DOHH2 (cell line): ENCODE results near the gene AHSP.
A peak's percentile ranks its signal among the peaks of the same experiment; 100 is the strongest.

ENCODE experiments used
- H3F3A ChIP-seq: fragments of 200-600 bp; sonication (generic), shearing (Covaris generic); 2 replicates; pipeline ENCODE4 v1.6.0; 2016; ENCODE audit warnings: antibody characterized with exemption, mild to moderate bottlenecking; ENCODE audit not compliant: control insufficient read depth, insufficient read depth
- H3K27ac ChIP-seq: fragments of 200-600 bp; sonication (generic); 2 replicates; pipeline ENCODE4 v1.5.1; 2014; ENCODE audit warnings: low read depth, mild to moderate bottlenecking, low read length, moderate library complexity
- H3K27me3 ChIP-seq: fragments of 200-600 bp; sonication (generic); 2 replicates; pipeline ENCODE4 v1.6.1; 2014; ENCODE audit warnings: mild to moderate bottlenecking, low read length, mixed read lengths; ENCODE audit not compliant: control insufficient read depth
- H3K36me3 ChIP-seq: fragments of 200-600 bp; sonication (generic); 2 replicates; pipeline ENCODE4 v1.6.1; 2014; ENCODE audit warnings: mild to moderate bottlenecking, low read length, moderate library complexity, mixed read lengths; ENCODE audit not compliant: control insufficient read depth
- H3K4me1 ChIP-seq: fragments of 200-600 bp; sonication (generic); 2 replicates; pipeline ENCODE4 v1.6.1; 2014; ENCODE audit warnings: mild to moderate bottlenecking, low read length, mixed read lengths; ENCODE audit not compliant: control insufficient read depth
- H3K4me2 ChIP-seq: fragments of 200-600 bp; sonication (generic); 2 replicates; pipeline ENCODE4 v1.6.0; 2014; ENCODE audit warnings: mild to moderate bottlenecking, low read length, moderate library complexity
- H3K4me3 ChIP-seq: fragments of 200-600 bp; sonication (generic); 2 replicates; pipeline ENCODE4 v1.5.1; 2014; ENCODE audit warnings: mild to moderate bottlenecking, low read length, mixed read lengths
- H3K79me2 ChIP-seq: fragments of 200-600 bp; sonication (generic); 2 replicates; pipeline ENCODE4 v1.6.1; 2014; ENCODE audit warnings: mild to moderate bottlenecking, low read length, mixed read lengths; ENCODE audit not compliant: control insufficient read depth
- H3K9me2 ChIP-seq: fragments of 200-600 bp; sonication (generic); replicated peaks from 2 replicates; pipeline ENCODE4 v1.6.1; 2014; ENCODE audit warnings: mild to moderate bottlenecking, low read length, mixed read lengths; ENCODE audit not compliant: control insufficient read depth
- H3K9me3 ChIP-seq: fragments of 200-600 bp; sonication (generic); 2 replicates; pipeline ENCODE4 v1.6.1; 2014; ENCODE audit warnings: antibody characterized with exemption, low read length, mixed read lengths; ENCODE audit not compliant: control insufficient read depth, insufficient read depth
- H4K20me1 ChIP-seq: fragments of 200-600 bp; sonication (generic); 2 replicates; pipeline ENCODE4 v1.6.0; 2014; ENCODE audit warnings: low read depth, mild to moderate bottlenecking, antibody characterized with exemption, low read length, moderate library complexity; ENCODE audit not compliant: control insufficient read depth, insufficient read depth
- EZH2phosphoT487 ChIP-seq: fragments of 200-600 bp; sonication (generic); IDR thresholded peaks from 2 replicates; pipeline ENCODE4 v1.6.1; 2017; ENCODE audit warnings: borderline replicate concordance, mild to moderate bottlenecking, antibody characterized with exemption, low read length, moderate library complexity, mixed read lengths
- TF ChIP-seq, protein P1 (sequence below): fragments of 200-600 bp; sonication (generic); IDR thresholded peaks from one replicate; pipeline ENCODE4 v1.5.1; 2014; ENCODE audit warnings: antibody characterized with exemption, mild to moderate bottlenecking, low read depth, low read length; ENCODE audit not compliant: poor library complexity, severe bottlenecking

The AHSP gene

DNA sequence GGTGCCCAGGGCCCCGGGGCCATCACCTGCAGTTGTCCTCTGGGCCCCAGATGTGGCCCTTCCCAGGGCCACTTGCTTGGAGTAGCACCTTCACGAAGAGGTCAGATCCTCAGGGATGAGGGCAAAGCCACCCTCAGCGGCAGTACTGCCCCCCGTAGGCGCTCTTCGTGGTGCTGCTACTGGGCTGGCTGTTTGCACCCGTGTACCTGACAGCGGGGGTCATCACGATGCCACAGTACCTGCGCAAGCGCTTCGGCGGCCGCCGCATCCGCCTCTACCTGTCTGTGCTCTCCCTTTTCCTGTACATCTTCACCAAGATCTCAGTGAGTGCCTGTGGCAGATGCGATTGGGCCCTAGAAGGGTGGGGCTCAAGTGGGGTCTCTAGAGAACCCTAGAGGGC, 42.1 kb upstream of the AHSP start:
- H4K20me1 ChIP-seq = no peaks in the 10 kb centered on the region
- no peaks in the 10 kb centered on the region for H3F3A ChIP-seq
- peaks cover 7% of the 10 kb centered on the region for H3K4me1 ChIP-seq
- H3K79me2 ChIP-seq = no peaks in the 10 kb centered on the region
- H3K9me2 ChIP-seq = no peaks in the 10 kb centered on the region
- no peak overlapping the region for H3K4me2 ChIP-seq
- peaks cover 18% of the 10 kb centered on the region for H3K27me3 ChIP-seq
- no peak overlapping the region for H3K4me3 ChIP-seq
- H3K27ac ChIP-seq = no peak overlapping the region
- TF ChIP-seq, protein P1, sequence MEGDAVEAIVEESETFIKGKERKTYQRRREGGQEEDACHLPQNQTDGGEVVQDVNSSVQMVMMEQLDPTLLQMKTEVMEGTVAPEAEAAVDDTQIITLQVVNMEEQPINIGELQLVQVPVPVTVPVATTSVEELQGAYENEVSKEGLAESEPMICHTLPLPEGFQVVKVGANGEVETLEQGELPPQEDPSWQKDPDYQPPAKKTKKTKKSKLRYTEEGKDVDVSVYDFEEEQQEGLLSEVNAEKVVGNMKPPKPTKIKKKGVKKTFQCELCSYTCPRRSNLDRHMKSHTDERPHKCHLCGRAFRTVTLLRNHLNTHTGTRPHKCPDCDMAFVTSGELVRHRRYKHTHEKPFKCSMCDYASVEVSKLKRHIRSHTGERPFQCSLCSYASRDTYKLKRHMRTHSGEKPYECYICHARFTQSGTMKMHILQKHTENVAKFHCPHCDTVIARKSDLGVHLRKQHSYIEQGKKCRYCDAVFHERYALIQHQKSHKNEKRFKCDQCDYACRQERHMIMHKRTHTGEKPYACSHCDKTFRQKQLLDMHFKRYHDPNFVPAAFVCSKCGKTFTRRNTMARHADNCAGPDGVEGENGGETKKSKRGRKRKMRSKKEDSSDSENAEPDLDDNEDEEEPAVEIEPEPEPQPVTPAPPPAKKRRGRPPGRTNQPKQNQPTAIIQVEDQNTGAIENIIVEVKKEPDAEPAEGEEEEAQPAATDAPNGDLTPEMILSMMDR = no peak
- no peak for TF ChIP-seq EZH2phosphoT487
- no peaks in the 10 kb centered on the region for H3K9me3 ChIP-seq
- no peaks in the 10 kb centered on the region for H3K36me3 ChIP-seq

DNA sequence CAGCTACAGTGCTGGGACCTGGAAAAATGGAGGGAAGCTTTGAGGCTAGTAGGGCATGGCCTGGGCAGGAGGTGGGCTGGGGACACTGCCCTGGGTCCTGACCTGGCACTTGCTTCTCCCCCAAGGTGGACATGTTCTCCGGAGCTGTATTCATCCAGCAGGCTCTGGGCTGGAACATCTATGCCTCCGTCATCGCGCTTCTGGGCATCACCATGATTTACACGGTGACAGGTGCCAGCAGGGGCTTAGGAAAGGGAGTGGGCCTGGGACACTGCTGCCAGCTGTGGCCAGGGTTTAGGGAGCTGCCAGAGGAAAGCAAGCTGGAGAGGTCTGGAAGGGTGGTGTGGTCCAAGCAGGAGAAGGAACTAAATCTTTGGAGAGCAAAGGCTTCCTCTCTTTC, 41.7 kb upstream of the AHSP start:
- no peaks in the 10 kb centered on the region for H3F3A ChIP-seq
- no peaks in the 10 kb centered on the region for H4K20me1 ChIP-seq
- no peak overlapping the region for H3K4me3 ChIP-seq
- no peak overlapping the region for H3K27ac ChIP-seq
- H3K4me1 ChIP-seq = peaks cover 7% of the 10 kb centered on the region
- no peaks in the 10 kb centered on the region for H3K36me3 ChIP-seq
- no peaks in the 10 kb centered on the region for H3K9me2 ChIP-seq
- TF ChIP-seq, protein P1 = no peak
- TF ChIP-seq EZH2phosphoT487 = no peak
- H3K27me3 ChIP-seq = peaks cover 13% of the 10 kb centered on the region
- H3K9me3 ChIP-seq = no peaks in the 10 kb centered on the region
- H3K79me2 ChIP-seq = no peaks in the 10 kb centered on the region
- H3K4me2 ChIP-seq = no peak overlapping the region

DNA sequence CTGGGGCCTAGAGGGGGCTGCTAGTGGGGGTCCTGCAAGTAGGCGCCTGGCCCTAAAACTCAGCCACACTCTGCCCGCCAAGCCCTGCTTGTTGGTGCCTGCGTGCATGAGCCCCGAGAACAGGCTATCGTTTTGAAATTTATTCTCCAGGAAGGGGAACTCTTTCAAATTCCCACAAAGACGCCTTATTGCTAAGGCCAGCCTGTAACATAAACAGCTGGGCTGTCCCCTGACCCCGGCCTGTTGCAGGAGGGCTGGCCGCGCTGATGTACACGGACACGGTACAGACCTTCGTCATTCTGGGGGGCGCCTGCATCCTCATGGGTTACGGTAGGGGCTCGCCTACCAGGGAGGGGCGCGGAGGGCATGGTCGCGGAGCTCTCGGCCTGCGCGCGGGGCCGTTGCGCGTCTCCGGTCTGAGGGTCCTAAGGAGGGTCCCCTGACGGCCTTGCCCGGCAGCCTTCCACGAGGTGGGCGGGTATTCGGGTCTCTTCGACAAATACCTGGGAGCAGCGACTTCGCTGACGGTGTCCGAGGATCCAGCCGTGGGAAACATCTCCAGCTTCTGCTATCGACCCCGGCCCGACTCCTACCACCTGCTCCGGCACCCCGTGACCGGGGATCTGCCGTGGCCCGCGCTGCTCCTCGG, 40.5 kb upstream of the AHSP start:
- no peaks in the 10 kb centered on the region for H3F3A ChIP-seq
- H3K9me3 ChIP-seq = no peaks in the 10 kb centered on the region
- peak overlapping the region; percentile 50 for H3K4me2 ChIP-seq
- no peaks in the 10 kb centered on the region for H3K79me2 ChIP-seq
- no peak for TF ChIP-seq EZH2phosphoT487
- TF ChIP-seq, protein P1 = no peak
- H3K4me1 ChIP-seq = peaks cover 7% of the 10 kb centered on the region
- H3K36me3 ChIP-seq = no peaks in the 10 kb centered on the region
- no peak overlapping the region for H3K27ac ChIP-seq
- peaks cover 9% of the 10 kb centered on the region for H3K27me3 ChIP-seq
- peak overlapping the region; percentile 47 for H3K4me3 ChIP-seq
- H3K9me2 ChIP-seq = no peaks in the 10 kb centered on the region
- H4K20me1 ChIP-seq = no peaks in the 10 kb centered on the region
